GM18870 (cell line): ENCODE measurements around the gene NUMB.

Experiments
- ATAC-seq: cut with Tn5 transposase; IDR thresholded peaks from one replicate; pipeline ENCODE4 v1.9.1; 2021; ENCODE audit warnings: moderate library complexity; ENCODE audit not compliant: unreplicated experiment

Gene NUMB

DNA sequence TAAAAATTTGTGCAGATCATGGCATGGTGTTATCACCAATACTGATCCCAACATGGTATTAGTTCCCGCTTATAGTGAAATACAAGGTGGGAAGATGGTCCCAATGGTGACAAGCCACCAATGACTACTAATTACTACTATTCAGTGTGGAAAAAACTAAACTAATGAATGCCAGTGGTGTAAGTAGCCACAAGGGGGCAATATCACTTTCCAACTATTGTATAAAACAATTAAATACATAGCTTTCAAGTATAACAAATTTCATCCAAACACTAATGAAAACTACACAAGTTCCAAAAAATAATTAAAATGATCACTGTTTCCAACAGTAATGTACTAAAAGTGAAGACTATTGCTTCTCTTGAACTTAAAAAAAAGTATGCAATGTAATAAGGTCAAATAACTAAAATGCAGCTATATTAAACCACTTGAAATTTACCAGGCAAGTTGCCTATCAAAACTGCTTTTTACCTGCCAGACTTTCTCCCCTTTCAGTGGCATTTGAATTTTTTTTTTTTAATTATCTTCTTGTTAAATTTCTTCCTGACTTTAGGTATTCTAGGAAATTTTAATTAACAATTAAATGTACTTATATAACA is 163.0 kb downstream of the NUMB start:
- ATAC-seq: no peak

DNA sequence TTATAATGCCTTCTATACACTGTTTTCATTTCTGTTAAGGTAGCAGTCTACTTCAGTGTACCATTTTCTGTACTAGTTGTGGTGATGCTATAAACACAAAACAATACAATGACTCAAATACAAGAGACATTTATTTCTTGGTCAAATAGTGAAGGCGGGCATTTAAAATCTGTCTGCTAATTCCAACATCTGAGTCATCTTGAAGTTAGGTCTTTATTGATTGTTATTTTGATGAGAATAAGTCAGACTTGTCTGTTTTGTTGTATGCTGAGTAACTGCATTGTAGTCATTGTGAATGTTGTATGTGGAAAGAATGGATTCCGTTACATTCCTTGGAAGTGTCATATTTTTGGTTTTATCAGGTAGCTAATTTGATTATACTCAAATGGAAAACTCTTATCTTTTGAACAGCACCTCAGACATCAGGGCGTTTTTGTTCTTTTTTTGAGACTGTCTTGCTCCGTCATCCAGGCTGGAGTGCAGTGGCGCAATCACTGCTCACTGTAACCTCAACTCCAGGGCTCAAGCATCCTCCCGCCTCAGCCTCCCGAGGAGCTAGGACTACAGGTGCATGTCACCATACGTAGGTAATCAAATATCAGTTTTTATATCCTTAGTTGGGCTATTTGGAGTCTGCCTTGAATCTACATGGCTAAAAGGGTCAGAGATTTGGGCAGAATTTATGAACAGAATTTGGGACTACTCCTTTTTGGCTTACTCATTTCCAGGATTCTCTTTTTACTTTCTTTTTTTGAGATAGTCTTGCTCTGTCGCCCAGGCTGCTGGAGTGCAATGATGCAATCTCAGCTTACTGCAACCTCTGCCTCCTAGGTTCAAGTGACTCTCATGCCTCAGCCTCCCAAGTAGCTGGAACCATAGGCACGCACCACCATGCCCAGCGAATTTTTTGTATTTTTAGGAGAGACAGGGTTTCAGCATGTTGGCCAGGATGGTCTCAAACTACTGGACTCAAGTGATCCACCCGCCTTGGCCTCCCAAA is 164.3 kb downstream of the NUMB start:
- no peak for ATAC-seq

DNA sequence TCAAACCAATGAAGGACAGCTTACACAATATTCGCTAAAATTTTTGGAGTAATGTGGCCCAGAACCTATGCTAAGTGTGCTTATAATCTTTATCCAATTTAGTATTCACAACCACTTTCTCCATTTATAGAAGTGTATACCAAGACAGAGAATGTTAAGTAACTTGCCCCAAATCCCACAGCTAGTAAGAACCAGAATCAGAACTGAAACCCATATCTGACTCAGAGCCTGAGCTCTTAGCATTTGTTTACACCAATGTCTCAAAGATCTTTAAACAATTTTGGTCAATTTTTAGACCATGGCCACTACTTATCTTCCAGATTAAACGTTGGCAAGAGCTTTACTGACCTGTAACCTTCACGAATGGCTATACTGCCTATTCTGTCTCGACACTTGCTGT is 168.1 kb downstream of the NUMB start:
- ATAC-seq: peak; percentile 87

DNA sequence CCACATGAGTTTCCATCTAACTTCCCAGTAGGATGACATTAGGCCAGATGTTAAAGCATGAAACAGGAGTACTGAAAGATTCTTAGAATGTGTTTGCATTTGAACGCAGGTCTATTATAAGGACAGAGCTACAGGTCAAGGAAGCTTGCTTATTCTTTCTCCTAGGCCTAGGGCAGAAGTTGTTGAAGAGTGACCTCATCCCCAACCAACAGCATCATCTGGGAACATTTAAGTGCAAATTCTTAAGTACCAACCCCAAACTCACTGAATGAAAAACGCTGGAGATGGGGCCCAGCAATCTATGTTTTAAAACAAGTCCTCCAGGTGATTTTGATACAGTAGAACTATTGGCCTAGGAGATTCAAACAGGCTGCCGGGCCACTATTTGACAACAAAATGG is 168.6 kb downstream of the NUMB start:
- no peak for ATAC-seq

DNA sequence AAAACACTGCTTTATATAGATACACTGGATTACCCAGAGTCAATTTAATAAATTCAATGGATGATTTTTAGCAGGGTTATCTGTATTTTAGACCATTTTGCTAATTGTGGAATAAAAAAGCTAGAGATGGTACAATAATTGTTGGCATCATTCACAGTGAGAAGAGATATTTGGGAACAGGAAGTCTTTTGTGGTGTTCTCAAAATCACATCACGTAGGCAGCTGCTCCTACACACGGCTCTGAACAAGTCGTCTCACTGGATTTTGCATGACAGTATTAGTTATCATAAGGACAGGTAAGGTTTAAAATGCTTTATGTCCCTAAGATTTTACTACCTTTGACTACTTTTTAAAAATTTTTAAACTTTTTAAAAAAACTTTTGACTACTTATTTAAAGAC is 169.0 kb downstream of the NUMB start:
- ATAC-seq: no peak

DNA sequence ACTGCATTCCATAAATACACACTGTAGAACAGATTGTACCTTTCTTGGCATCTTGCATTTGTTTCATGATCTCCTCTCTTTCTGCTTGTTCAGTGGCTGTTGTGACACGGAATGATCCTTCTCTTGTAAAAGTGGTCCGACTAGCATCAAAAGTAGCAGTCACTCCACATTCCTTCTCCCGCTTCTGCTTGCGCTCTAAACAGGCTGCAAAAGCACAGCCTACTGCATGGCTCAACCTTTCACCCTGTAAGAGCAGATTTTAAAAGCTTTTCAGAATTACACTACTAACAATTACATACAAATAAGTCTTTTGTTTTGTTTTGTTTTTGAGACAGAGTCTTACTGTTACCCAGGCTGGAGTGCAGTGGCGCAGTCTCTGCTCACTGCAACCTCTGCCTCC is 171.3 kb downstream of the NUMB start:
- no peak for ATAC-seq

DNA sequence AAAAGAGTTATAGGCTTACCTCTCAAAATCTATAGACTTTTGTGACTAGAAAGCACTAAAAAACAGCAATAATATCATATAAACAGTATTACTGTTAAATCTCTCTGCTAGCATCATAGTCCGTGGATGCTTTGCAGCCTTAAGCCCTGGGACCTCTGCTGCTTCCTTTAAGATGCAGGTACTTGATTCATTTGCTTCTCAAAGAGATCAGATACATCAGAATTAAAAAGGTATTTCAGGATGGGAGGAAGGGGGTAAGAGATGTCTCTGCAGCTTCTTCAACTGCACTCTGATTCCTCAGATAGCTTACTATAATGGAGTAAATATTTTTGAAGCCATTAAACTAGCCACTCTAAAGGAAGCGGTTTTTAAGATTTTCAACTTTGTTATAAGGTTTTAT is 171.7 kb downstream of the NUMB start:
- no peak for ATAC-seq

DNA sequence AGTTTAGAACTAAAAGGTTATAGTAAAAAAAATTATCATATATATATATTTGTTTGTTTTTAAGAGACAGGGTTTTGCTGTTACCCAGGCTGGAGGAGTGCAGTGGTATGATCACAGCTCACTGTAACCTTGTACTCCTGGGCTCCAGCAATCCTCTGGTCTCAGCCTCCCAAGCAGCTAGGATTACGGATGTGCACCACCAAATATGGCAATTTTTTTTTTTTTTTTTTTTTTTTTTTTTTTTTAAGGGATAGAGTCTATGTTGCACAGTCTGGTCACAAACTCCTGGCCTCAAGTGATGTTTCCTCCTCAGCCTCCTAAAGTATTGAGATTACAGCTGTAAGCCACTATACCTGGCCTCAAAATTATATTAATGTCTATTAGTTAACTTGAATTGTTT is 172.4 kb downstream of the NUMB start:
- no peak for ATAC-seq

DNA sequence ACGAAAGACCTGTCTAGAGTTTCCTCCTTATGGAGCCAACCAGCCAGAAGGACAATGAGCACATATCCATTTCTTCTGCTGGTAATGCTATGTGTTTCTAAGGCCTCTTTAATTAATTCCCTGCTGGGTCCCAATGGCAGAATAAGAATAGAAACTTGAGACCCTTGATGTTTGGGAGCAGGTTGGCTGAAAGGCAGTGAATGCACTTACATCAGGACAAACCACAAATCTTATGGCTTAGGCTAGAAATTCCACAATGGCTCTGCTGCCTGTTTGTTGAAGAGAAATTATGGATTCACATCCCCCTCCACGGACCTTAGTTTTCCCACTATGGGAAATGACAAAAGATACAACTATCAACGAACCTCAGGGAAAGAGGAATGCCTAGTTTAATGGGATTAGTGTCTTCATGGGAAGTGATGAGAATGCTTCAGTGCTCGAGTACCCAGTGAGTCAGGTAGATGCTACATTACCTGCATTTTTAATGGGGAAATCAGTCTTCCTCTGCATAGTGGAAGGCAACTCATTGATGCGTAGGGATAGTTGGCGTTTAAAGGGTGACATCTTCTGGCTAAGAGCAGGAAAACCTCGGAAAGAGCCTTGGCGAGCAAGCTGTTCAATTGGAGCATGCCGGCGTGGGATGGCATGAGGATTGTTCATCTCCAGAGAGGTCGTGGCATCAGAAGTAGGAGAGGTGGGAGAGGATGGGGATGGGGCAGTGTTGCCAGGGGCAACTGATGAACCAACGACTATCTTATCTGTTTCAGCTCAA is 174.6 kb downstream of the NUMB start:
- ATAC-seq: no peak

DNA sequence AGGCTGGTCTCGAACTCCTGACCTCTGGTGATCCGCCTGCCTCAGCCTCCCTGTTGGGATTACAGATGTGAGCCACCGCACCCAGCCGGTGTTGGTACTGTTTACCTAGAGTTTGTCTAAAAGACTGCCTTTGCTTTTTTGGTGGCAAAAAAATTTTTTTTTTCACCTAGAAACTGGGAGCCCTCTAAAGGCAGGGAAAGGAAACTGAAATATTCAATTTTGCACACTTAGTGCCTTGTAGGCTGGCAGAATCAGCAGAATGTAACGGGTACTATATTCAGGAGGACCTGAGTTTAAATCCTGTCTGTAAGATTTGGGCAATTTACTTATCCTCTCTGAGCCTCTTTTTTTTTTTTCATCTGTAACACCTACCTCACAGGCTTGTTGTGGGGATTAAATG is 177.4 kb downstream of the NUMB start:
- ATAC-seq: no peak

DNA sequence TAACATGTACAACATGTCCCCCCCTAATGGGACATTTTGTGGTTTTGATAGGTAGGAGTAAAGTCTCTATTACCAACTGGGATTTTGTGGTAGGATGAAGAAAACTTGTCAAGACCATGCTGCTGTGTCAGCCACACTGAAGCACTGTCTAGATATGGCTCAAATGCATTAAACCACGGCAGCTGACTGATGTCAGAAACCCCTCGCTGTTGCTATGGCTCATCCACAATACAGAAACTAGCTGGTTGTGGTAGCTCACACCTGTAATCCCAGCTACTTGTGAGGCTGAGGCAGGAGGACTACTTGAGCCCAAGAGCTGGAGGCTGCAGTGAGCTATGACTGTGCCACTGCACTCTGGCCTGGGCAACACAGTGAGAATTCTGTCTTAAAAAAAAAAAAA is 181.0 kb downstream of the NUMB start:
- no peak for ATAC-seq

DNA sequence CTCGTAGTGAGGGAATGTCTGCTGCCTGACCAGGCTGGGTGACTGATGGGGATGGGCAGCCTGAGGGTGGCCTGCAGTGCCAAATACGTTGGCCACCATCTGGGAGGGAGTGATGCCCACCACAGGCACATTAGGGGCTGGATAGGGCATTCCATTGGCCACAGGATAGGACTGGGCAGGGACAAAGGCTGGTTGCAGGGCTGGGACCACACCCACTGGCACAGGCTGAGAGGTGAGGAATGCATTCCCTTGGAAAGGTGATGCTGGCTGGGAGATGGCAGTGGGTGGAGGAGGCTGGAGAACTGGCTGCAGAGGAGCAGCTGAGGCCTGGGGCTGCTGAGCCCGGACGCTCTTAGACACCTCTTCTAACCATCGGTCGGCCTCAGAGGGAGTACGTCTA is 181.5 kb downstream of the NUMB start:
- no peak for ATAC-seq

DNA sequence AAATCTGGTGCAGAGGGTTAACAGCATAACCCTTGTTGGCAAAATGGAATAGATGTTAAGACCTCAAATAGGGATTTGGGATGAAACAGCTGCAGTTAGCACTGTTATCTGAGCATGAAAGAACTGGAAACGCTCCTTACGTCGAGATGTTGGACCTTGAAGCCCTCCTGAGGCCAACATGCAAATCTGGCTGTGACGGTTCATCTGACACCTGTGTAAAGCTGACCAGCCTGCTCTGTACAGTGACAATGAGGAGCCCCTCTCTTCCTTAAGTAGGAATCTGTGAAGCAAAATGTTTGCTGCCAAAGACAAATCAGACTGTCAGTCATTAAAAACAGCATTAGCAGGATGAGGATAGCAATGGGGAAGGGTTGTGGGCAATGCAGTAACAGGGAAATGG is 184.5 kb downstream of the NUMB start:
- no peak for ATAC-seq

DNA sequence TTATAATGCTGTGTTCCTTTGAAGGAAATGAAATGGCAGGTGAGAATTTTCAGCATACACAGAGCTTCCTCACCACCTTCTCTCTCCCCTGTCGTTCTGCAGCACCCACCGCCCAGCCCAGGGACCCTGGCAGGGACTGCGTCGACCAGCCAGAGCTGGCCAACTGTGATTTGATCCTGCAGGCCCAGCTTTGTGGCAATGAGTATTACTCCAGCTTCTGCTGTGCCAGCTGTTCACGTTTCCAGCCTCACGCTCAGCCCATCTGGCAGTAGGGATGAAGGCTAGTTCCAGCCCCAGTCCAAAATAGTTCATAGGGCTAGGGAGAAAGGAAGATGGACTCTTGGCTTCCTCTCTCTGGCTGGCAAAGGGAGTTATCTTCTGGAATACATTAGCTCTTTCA is 186.0 kb downstream of the NUMB start:
- ATAC-seq: no peak

DNA sequence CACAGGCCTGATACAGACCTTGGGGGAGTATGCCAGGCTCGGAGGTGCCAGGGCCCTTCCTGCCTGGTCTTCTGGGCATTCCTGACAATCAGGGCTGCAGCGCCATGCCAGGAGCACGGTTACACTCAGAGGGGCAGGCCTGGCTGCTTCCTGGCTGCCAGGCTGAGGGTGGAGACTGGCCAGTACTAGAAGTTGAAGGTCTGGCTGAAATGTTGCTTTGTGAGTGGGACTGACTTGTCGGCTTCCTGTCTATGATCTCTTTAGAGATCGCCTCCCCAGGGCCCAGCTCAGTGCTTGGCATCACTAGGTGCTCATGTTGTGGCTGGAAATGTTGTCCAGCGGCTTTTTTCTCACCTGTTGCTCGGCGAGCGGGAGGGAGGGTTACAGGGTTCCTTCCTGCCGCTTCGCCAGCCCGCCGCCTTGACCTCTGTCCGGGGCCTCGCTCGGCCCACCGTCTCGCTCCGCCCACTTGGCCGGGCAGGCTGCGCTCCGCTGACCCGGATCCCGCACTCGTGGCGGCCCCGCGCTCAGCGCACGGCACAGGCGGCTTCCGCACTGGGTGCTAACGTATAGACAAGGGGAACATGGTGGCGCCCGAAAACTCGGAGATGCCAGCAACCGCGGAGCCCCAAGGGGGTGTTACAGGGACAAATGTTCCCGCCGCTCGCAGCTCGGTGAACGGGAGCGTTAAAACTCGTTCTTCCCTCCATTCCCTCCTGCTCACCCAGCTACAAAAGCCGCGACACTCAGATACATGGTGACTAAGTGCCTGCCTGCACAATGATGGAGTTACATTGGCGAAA is 188.4 kb downstream of the NUMB start:
- no peak for ATAC-seq

DNA sequence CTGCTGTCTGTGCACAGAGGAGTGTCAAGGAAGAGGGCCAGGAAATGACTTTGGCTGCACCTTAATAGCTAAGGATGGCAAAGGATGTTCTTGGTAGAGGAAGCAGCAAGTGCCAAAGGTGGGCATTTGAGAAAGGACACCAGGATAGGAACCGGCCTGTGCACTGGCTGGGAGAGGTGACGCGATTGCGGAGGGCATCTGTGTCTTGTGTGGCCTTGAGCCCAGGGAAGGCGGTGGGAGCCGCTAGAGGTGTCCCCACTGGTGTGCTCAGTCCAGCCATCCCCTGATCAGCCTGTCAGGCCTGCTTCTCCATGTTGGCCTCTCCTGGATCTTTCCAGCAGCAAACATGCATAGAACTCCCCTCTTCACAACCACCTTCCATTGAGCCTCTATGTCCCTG is 190.9 kb downstream of the NUMB start:
- no peak for ATAC-seq

DNA sequence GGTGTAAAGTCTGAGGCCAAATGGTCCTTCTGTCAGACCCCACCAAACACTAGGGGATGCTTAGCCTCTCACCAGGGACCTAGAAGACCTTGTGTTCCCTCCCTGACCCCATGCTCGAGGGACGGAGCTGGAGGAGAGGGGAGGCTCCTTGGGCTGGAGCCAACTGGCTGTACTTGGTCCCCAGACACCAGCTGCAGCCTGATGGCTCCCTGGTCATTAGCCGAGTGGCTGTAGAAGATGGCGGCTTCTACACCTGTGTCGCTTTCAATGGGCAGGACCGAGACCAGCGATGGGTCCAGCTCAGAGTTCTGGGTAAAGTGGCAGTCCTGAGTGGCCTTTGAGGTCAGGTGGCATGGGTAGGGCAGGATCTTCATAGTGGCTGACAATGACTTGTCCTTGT is 192.0 kb downstream of the NUMB start:
- ATAC-seq: no peak

DNA sequence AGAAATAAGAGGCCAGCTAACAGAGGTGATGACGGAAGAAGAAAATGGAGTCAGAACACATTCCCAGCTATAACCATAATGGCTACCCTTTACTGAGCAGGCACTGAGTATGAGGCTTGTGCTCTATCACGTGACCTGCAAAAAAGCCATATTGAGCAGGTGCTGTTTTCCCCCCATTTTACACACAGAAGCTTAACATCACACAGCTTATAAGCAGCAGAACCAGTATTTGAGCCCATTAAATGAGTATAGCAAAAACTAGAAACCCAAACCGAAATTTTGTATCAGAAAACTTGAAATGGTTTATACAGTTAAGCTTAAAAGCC is 192.7 kb downstream of the NUMB start:
- ATAC-seq: no peak

DNA sequence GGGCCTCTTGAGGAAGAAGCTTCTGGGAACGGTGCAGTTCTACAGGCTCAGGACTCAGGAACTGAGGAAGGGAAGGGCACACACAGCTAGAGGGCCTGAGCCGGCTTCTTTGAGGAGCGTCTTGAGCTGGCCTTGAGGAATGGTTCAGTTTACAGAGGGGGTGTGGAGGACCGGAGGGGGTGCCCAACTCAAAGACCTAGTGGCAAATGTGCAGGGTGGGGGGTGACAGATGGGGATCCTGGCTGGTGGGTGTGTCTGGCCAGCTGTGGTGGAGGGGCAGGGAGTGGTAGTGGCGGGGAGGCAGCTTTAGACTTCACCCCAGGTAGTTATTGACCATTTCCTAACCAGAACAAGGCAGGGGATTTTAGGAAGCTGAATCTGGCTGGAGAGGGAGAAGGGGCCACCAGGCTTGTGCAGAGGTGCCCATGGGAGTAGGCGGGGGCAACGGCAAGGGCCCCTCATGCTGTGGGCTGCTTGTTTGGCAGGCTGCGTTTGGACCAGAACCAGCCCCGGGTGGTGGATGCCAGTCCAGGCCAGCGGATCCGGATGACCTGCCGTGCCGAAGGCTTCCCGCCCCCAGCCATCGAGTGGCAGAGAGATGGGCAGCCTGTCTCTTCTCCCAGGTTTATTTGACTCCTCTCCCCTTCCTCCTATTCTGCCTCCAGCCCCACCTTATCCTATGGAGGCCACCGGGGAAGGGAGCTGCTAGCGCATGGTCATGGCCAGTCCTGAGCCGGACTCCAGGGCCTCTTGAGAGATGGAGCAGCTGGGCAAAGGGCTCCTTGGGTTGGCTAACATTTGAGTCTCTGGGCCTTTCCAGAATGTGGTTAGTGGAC is 193.2 kb downstream of the NUMB start:
- no peak for ATAC-seq
